GM10847 (cell line): ENCODE data around the gene ZNF467.

Experiments
- POLR2A ChIP-seq: IDR thresholded peaks from 2 replicates; pipeline ENCODE4 v1.6.1; 2011; ENCODE audit not compliant: insufficient read length; ENCODE audit errors: extremely low read depth

The ZNF467 gene

GRCh38 chr7:149795126-149795525 lies 21.7 kb upstream of the ZNF467 start:
- TF ChIP-seq POLR2A, result no peak

GRCh38 chr7:149794661-149795060 lies 21.3 kb upstream of the ZNF467 start:
- no peak for TF ChIP-seq POLR2A

- no peak for TF ChIP-seq POLR2A
Measured at GRCh38 chr7:149793261-149793660, 19.9 kb upstream of the ZNF467 start.

- no peak for TF ChIP-seq POLR2A
Measured at GRCh38 chr7:149792220-149792595, 18.8 kb upstream of the ZNF467 start.

- TF ChIP-seq POLR2A, result no peak
Measured at GRCh38 chr7:149791411-149792219, 18.2 kb upstream of the ZNF467 start.

GRCh38 chr7:149790754-149791360 lies 17.5 kb upstream of the ZNF467 start:
- no peak for TF ChIP-seq POLR2A

- TF ChIP-seq POLR2A, result no peak
Measured at GRCh38 chr7:149790146-149790548, 16.8 kb upstream of the ZNF467 start.

- TF ChIP-seq POLR2A, result no peak
Measured at GRCh38 chr7:149789101-149789500, 15.7 kb upstream of the ZNF467 start.

GRCh38 chr7:149788300-149788851 lies 15.0 kb upstream of the ZNF467 start:
- no peak for TF ChIP-seq POLR2A

GRCh38 chr7:149787428-149788299 lies 14.3 kb upstream of the ZNF467 start:
- no peak for TF ChIP-seq POLR2A

GRCh38 chr7:149785983-149786382 lies 12.6 kb upstream of the ZNF467 start:
- no peak for TF ChIP-seq POLR2A

- no peak for TF ChIP-seq POLR2A
Measured at GRCh38 chr7:149785402-149785801, 12.0 kb upstream of the ZNF467 start.

GRCh38 chr7:149784251-149784608 lies 10.8 kb upstream of the ZNF467 start:
- TF ChIP-seq POLR2A, result no peak

- TF ChIP-seq POLR2A, result no peak
Measured at GRCh38 chr7:149783386-149784250, 10.2 kb upstream of the ZNF467 start.
